ENCODE results near the gene PRDM11. TPM values are rescaled to one million over a fixed set of nuclear protein-coding genes. Genes with fewer than 3 reads are reported as not detected.

Gene PRDM11
- total and polyA plus RNA-seq, 10 donors: 1.7 to 24.3 (median 15.3) TPM

- Histone ChIP-seq H3K27me3 (replicated peaks in 1 of 7) (peaks cover 0 to 55% (median 0%) of the 10 kb centered on the region in 7 donors), H3K27ac (no peak overlapping the region), H3K4me3 (no peak overlapping the region), H3K4me1 (no peaks in the 10 kb centered on the region), H3K9me3 (no peaks in the 10 kb centered on the region), H3K36me3 (no peaks in the 10 kb centered on the region)
- no peak for DNase-seq
- no peak for TF ChIP-seq POLR2A (IDR thresholded peaks at IDR 0.05)
- WGBS, 5 donors: 68 to 81% (median 77%) methylated on average over 4 of the region's 4 CpGs
- intact Hi-C loops (cut with DNase I; ENCODE audit: low total_unique reads): no loop called here
Measured at GRCh38 chr11:45270946-45271716, 124.7 kb downstream of the PRDM11 start.

GRCh38 chr11:45272701-45273100 lies 126.3 kb downstream of the PRDM11 start:
- H3K4me1 ChIP-seq: no peaks in the 10 kb centered on the region
- H3K4me3 ChIP-seq: no peak overlapping the region
- intact Hi-C loops (cut with DNase I; ENCODE audit: low total_unique reads): no loop called here
- no peaks in the 10 kb centered on the region for H3K36me3 ChIP-seq
- H3K9me3 ChIP-seq: no peaks in the 10 kb centered on the region
- DNase-seq: no peak
- H3K27ac ChIP-seq: no peak overlapping the region
- peaks cover 0 to 49% (median 0%) of the 10 kb centered on the region in 7 donors for H3K27me3 ChIP-seq (replicated peaks in 1 of 7)
- WGBS, 5 donors: 55 to 70% (median 63%) methylated on average over 2 of the region's 2 CpGs
- TF ChIP-seq CTCF (IDR thresholded peaks at IDR 0.05 in 8 of 11, conservative IDR thresholded peaks at IDR 0.05 in 3 of 11): no peak
- no peak for TF ChIP-seq POLR2AphosphoS5 (IDR thresholded peaks at IDR 0.05)
- TF ChIP-seq POLR2A (IDR thresholded peaks at IDR 0.05): no peak

- 80 to 89% (median 83%) methylated on average over 6 of the region's 6 CpGs for WGBS, 5 donors
- DNase-seq: no peak
- intact Hi-C loops (cut with DNase I; ENCODE audit: low total_unique reads): no loop called here
Measured at GRCh38 chr11:45273509-45273908, 127.1 kb downstream of the PRDM11 start.

GRCh38 chr11:45274206-45274605 lies 127.8 kb downstream of the PRDM11 start:
- no peaks in the 10 kb centered on the region for H3K4me1 ChIP-seq
- DNase-seq: no peak
- 54 to 82% (median 75%) methylated on average over 4 of the region's 4 CpGs for WGBS, 5 donors
- no peak for TF ChIP-seq CTCF (IDR thresholded peaks at IDR 0.05 in 8 of 11, conservative IDR thresholded peaks at IDR 0.05 in 3 of 11)
- no peaks in the 10 kb centered on the region for H3K36me3 ChIP-seq
- H3K27ac ChIP-seq: no peak overlapping the region
- H3K4me3 ChIP-seq: no peak overlapping the region
- intact Hi-C loops (cut with DNase I; ENCODE audit: low total_unique reads): no loop called here
- H3K27me3 ChIP-seq (replicated peaks in 1 of 7): peaks cover 0 to 43% (median 0%) of the 10 kb centered on the region in 7 donors
- H3K9me3 ChIP-seq: peaks cover 0 to under 1% (median 0%) of the 10 kb centered on the region in 8 donors

More at GRCh38 chr11:45273509-45273908, 127.1 kb downstream of the PRDM11 start:
- H3K36me3 ChIP-seq: no peaks in the 10 kb centered on the region
- TF ChIP-seq POLR2AphosphoS5 (IDR thresholded peaks at IDR 0.05) (no peak), POLR2A (IDR thresholded peaks at IDR 0.05) (no peak), CTCF (IDR thresholded peaks at IDR 0.05 in 8 of 11, conservative IDR thresholded peaks at IDR 0.05 in 3 of 11) (no peak)
- H3K27ac ChIP-seq: no peak overlapping the region
- H3K9me3 ChIP-seq: no peaks in the 10 kb centered on the region
- H3K4me1 ChIP-seq: no peaks in the 10 kb centered on the region
- peaks cover 0 to 49% (median 0%) of the 10 kb centered on the region in 7 donors for H3K27me3 ChIP-seq (replicated peaks in 1 of 7)
- no peak overlapping the region for H3K4me3 ChIP-seq

All from spleen (tissue), 11 donors.